Measurements from ENCODE around the gene KIF21B. TPM values are rescaled to one million over a fixed set of nuclear protein-coding genes. Genes with fewer than 3 reads are reported as not detected.

The KIF21B gene
- total and polyA plus RNA-seq, 2 of the 8 experiments (the other 6 are each of a cell fraction or from before 2014, with no cell fraction given): 10.8 to 26.5 TPM

GRCh38 chr1:201039418-201039817 is 15.9 kb upstream of the KIF21B start:
- CTCF ChIA-PET (ENCODE audit: partially characterized antibody): interaction anchor here (0.9 to 23.3 kb wide), 9 partner anchors 9 to 146 kb away, joined by 3 to 640 read pairs (median 4); partner anchors contain the start of gene KIF21B

More at GRCh38 chr1:201039418-201039817, 15.9 kb upstream of the KIF21B start:
- H2BK12ac ChIP-seq (ENCODE audit: low read depth, low read length): no peak overlapping the region
- no peaks in the 10 kb centered on the region for H3K27me3 ChIP-seq (replicated peaks in 1 of 4; ENCODE audit: control insufficient read depth in 3 of 4, extremely low read depth in 1 of 4, insufficient read depth in 3 of 4, low read length in 3 of 4)
- FAIRE-seq (no peak), DNase-seq (ENCODE audit: low read depth in 1 of 2, low spot score in 2 of 2) (no peak)
- no peaks in the 10 kb centered on the region for H3K36me3 ChIP-seq (ENCODE audit: control insufficient read depth in 2 of 4, insufficient read depth in 4 of 4, low read length in 3 of 4)
- no peak overlapping the region for H3K27ac ChIP-seq (ENCODE audit: low read depth, low read length)
- no peak overlapping the region for H3K4ac ChIP-seq (replicated peaks; ENCODE audit: insufficient read length, low read depth, low read length)
- no peak overlapping the region for H4K91ac ChIP-seq (replicated peaks; ENCODE audit: insufficient read length, low read length)
- no peaks in the 10 kb centered on the region for H3K79me1 ChIP-seq (ENCODE audit: low read depth, low read length)
- H3K56ac ChIP-seq (replicated peaks; ENCODE audit: insufficient read length, low read depth, low read length): no peak overlapping the region
- no peak overlapping the region for H3K23ac ChIP-seq (ENCODE audit: insufficient read length)
- H2BK20ac ChIP-seq (ENCODE audit: low read length): no peak overlapping the region
- no peaks in the 10 kb centered on the region for H4K20me1 ChIP-seq (replicated peaks in 1 of 2; ENCODE audit: control insufficient read depth in 1 of 2, insufficient read depth in 2 of 2, low read length in 2 of 2)
- no peak overlapping the region for H2BK120ac ChIP-seq (replicated peaks; ENCODE audit: low read depth, low read length)
- no peak overlapping the region for H2BK5ac ChIP-seq (ENCODE audit: low read depth, low read length)
- H3K18ac ChIP-seq (ENCODE audit: extremely low read depth, low read length): peak overlapping the region; percentile 48; the same call in 1 of the 2 replicates
- H4K8ac ChIP-seq (ENCODE audit: extremely low read depth, insufficient read depth, low read length): no peak overlapping the region
- no peak overlapping the region for H3K14ac ChIP-seq (ENCODE audit: insufficient read length)
- no peaks in the 10 kb centered on the region for H3K9me3 ChIP-seq (ENCODE audit: insufficient read depth in 2 of 2, low read depth in 1 of 2, low read length in 1 of 2)
- H3K4me2 ChIP-seq (ENCODE audit: insufficient read depth in 1 of 2, low read depth in 2 of 2, low read length in 2 of 2): no peak overlapping the region
- POLR2A ChIA-PET (ENCODE audit: partially characterized antibody): interaction anchor here (1.0 to 4.6 kb wide), 4 partner anchors 9 to 148 kb away, joined by 3 to 20 read pairs (median 4); no protein-coding TSS in a partner anchor
- WGBS, 2 experiments (ENCODE audit: extremely low coverage in 1 of 2, insufficient coverage in 1 of 2, insufficient read length in 1 of 2, insufficient replicate concordance in 2 of 2, low coverage in 1 of 2, low lambda C conversion rate in 2 of 2, missing lambda C conversion rate in 1 of 2): 94% methylated on average over 1 of the region's 2 CpGs; no CpG with 5 or more reads in 1 of the 2 experiments
- H4K5ac ChIP-seq (ENCODE audit: insufficient read length, low read depth, low read length): no peak overlapping the region
- no peaks in the 10 kb centered on the region; the same call in 1 of the 2 replicates for H3K23me2 ChIP-seq (ENCODE audit: low read depth, low read length)
- no peak overlapping the region for H3K9ac ChIP-seq (replicated peaks in 1 of 4; ENCODE audit: extremely low read depth in 1 of 4, low read depth in 3 of 4, low read length in 3 of 4)
- no peaks in the 10 kb centered on the region for H3K79me2 ChIP-seq (ENCODE audit: control insufficient read depth in 1 of 2, insufficient read depth in 2 of 2, low read length in 2 of 2)
- H3K4me3 ChIP-seq (ENCODE audit: extremely low read depth in 1 of 4, insufficient read depth in 2 of 4, low read depth in 3 of 4, low read length in 4 of 4): no peak overlapping the region
- H3K4me1 ChIP-seq (replicated peaks in 1 of 4; ENCODE audit: control insufficient read depth in 3 of 4, insufficient read depth in 4 of 4, low read length in 3 of 4): no peaks in the 10 kb centered on the region
- no peak for TF ChIP-seq RFX5 (IDR thresholded peaks at IDR 0.05; ENCODE audit: borderline replicate concordance, low read depth, low read length)
- no peak for TF ChIP-seq EP300 (IDR thresholded peaks at IDR 0.05; ENCODE audit: borderline replicate concordance in 1 of 2, low read depth in 2 of 2, low read length in 2 of 2)
- no peak for TF ChIP-seq JUND (IDR thresholded peaks at IDR 0.05; ENCODE audit: low read length)
- H2AFZ ChIP-seq (ENCODE audit: low read length): no peak overlapping the region
- no peak overlapping the region for H2AK5ac ChIP-seq (ENCODE audit: low read depth, low read length)
- no peak overlapping the region for H2BK15ac ChIP-seq (ENCODE audit: low read length)
